Astrocyte (in vitro differentiated cells and primary cell): Measurements from ENCODE around the gene FAM50A.

ENCODE experiments used
- EZH2 ChIP-seq: IDR thresholded peaks from 2 replicates; pipeline ENCODE4 v1.6.1; 2012; ENCODE audit warnings: mild to moderate bottlenecking, low read length, inconsistent platforms; ENCODE audit not compliant: insufficient read depth
- TF ChIP-seq, protein P1 (sequence below): IDR thresholded peaks from 2 replicates; pipeline ENCODE4 v1.5.1; 2011; ENCODE audit warnings: low read depth, mild to moderate bottlenecking, inconsistent platforms, low read length, moderate library complexity; ENCODE audit not compliant: insufficient read depth

DNA sequence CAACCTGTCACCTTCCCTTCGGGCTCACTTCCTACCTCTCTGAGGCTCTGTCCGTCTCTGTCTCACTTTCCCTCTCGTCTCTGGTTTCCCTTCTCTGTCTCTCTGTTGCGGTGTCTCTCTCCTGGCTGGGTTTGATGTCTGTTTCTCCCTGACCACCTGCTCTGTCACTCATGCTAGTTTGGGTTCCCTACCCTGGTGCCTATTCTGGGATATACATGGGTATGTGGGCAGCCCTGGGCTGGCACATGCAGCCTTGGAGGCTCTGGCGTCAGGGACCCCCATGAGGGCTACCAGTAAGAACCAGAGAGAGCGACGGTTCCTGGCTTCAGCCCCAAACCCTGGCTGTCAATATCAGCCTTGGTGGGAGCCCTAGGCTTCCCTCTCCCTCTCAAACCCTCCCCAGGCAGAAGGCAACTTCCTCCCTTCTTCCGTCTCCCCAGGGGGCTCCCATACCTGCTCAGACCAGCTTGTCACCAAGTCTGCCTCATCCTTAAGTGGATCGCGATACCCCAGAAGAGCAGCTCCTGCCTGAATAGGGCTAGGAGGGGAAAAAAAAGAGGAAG is 35.2 kb upstream of the FAM50A start:
- TF ChIP-seq, protein P1, sequence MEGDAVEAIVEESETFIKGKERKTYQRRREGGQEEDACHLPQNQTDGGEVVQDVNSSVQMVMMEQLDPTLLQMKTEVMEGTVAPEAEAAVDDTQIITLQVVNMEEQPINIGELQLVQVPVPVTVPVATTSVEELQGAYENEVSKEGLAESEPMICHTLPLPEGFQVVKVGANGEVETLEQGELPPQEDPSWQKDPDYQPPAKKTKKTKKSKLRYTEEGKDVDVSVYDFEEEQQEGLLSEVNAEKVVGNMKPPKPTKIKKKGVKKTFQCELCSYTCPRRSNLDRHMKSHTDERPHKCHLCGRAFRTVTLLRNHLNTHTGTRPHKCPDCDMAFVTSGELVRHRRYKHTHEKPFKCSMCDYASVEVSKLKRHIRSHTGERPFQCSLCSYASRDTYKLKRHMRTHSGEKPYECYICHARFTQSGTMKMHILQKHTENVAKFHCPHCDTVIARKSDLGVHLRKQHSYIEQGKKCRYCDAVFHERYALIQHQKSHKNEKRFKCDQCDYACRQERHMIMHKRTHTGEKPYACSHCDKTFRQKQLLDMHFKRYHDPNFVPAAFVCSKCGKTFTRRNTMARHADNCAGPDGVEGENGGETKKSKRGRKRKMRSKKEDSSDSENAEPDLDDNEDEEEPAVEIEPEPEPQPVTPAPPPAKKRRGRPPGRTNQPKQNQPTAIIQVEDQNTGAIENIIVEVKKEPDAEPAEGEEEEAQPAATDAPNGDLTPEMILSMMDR: no peak
- no peak for TF ChIP-seq EZH2
